PC-3 (cell line): ENCODE results near the gene SH3BP4. TPM values are rescaled to one million over a fixed set of nuclear protein-coding genes. Genes with fewer than 3 reads are reported as not detected.

ENCODE experiments used
- ATAC-seq: fragments of 200-7000 bp; cut with Tn5 transposase; 2 replicates; pipeline ENCODE4 v1.9.1; 2020; ENCODE audit warnings: mild to moderate bottlenecking, moderate library complexity
- BruUV-seq: library from RNA; stranded (reverse); fragments of 400-500 nt; replicated peaks from 2 replicates; lab custom pipeline; 2021; lab: Mats Ljungman, UMichigan
- CTCF ChIA-PET: fragments of 300-600 bp; sonication (Branson Sonifier 250); formaldehyde crosslinking; loops from one replicate; lab custom pipeline; 2022; ENCODE audit warnings: antibody characterized with exemption; lab: Charles Lee
- POLR2A ChIA-PET: fragments of 300-600 bp; sonication (Branson Sonifier 250); formaldehyde crosslinking; loops from one replicate; lab custom pipeline; 2022; ENCODE audit warnings: antibody characterized with exemption; ENCODE audit not compliant: unreplicated experiment; lab: Charles Lee
- DNase-seq: peaks from one replicate; pipeline ENCODE4 v3.0.0-alpha.2; 2015
- H2AFZ ChIP-seq: fragments of 300-600 bp; sonication (generic); 2 replicates; pipeline ENCODE4 v1.6.0; 2016; ENCODE audit warnings: antibody characterized with exemption, low read length
- H3F3A ChIP-seq: fragments of 300-600 bp; sonication (generic); one replicate; pipeline ENCODE4 v1.6.0; 2017; ENCODE audit warnings: antibody characterized with exemption, low read length, control low read depth, mild to moderate bottlenecking; ENCODE audit not compliant: unreplicated experiment
- H3K27ac ChIP-seq: fragments of 300-600 bp; sonication (generic); 2 replicates; pipeline ENCODE4 v1.5.1; 2016; ENCODE audit warnings: mild to moderate bottlenecking, low read length
- H3K27me3 ChIP-seq: fragments of 300-600 bp; sonication (generic); 2 replicates; pipeline ENCODE4 v1.6.1; 2016; ENCODE audit warnings: low read length, mixed read lengths
- H3K36me3 ChIP-seq: fragments of 300-600 bp; sonication (generic); 2 replicates; pipeline ENCODE4 v1.6.1; 2016; ENCODE audit warnings: low read depth, mixed run types, low read length, mixed read lengths
- H3K4me1 ChIP-seq: fragments of 300-600 bp; sonication (generic); 2 replicates; pipeline ENCODE4 v1.5.1; 2016; ENCODE audit warnings: low read length; ENCODE audit not compliant: insufficient read depth
- H3K4me2 ChIP-seq: fragments of 300-600 bp; sonication (generic); 2 replicates; pipeline ENCODE4 v1.6.0; 2016; ENCODE audit warnings: low read length
- H3K4me3 ChIP-seq: fragments of 300-600 bp; sonication (generic); 2 replicates; pipeline ENCODE4 v1.5.1; 2016; ENCODE audit warnings: mild to moderate bottlenecking, low read length, mixed read lengths
- H3K79me2 ChIP-seq: fragments of 300-600 bp; sonication (generic); 2 replicates; pipeline ENCODE4 v1.6.1; 2017; ENCODE audit warnings: low read length, mixed read lengths
- H3K9ac ChIP-seq: fragments of 300-600 bp; sonication (generic); 2 replicates; pipeline ENCODE4 v1.6.0; 2016; ENCODE audit warnings: mild to moderate bottlenecking, low read length
- H3K9me2 ChIP-seq: fragments of 300-600 bp; sonication (generic); replicated peaks from 2 replicates; pipeline ENCODE4 v1.6.1; 2016; ENCODE audit warnings: mixed run types, low read length, mixed read lengths
- H3K9me3 ChIP-seq: fragments of 300-600 bp; sonication (generic); 2 replicates; pipeline ENCODE4 v1.6.1; 2016; ENCODE audit warnings: low read length, mixed read lengths
- H4K20me1 ChIP-seq: fragments of 300-600 bp; sonication (generic); 2 replicates; pipeline ENCODE4 v1.6.1; 2016; ENCODE audit warnings: low read length, mixed read lengths
- EZH2 ChIP-seq: fragments of 300-600 bp; sonication (generic); IDR thresholded peaks from one replicate; pipeline ENCODE4 v1.6.1; 2017; ENCODE audit warnings: antibody characterized with exemption, mild to moderate bottlenecking, low read length; ENCODE audit not compliant: unreplicated experiment
- EZH2phosphoT487 ChIP-seq: fragments of 300-600 bp; sonication (generic); IDR thresholded peaks from 2 replicates; pipeline ENCODE4 v1.6.1; 2018; ENCODE audit warnings: mild to moderate bottlenecking, antibody characterized with exemption, low read length, borderline replicate concordance
- intact Hi-C: fragments of 100-400 bp; cut with micrococcal nuclease; formaldehyde crosslinking; loops from 2 replicates; pipeline ENCODE4 v1.9.0; 2023
- total RNA-seq: library from RNA; depleted of rRNA; stranded (reverse); fragments of >200 nt; gene quantifications from 2 replicates; pipeline ENCODE4 v1.2.3, GENCODE V29; 2014
- TF ChIP-seq, protein P1 (sequence below): fragments of 300-600 bp; sonication (generic); conservative IDR thresholded peaks from 2 replicates; pipeline ENCODE4 v1.5.1; 2017; ENCODE audit warnings: antibody characterized with exemption, low read depth, mild to moderate bottlenecking, low read length

The SH3BP4 gene
- total RNA-seq, 1 experiment from 2014 or later: 35.2 TPM

DNA sequence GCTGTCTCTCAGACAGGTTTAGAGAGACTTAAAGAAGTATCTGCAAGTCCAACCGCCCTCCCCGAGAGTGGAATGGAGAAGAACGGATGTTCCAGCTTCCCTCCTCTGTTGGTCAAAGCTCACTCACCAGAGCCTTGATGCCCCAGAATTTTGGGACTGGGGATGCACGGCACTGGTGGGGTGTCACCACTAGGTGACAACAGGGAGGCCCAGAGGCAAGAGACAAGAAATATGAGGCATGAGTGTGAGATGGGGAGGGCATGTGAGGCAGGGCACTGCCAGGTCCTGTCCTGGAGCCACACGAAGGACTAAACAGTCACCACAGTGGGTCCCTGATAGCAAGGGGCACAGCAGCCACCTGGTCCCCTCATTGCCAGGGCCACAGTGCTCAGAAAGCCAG lies 35.1 kb upstream of the SH3BP4 start:
- intact Hi-C loops: no loop called here
- Histone ChIP-seq H3K27ac (no peak overlapping the region), H3K9ac (no peak overlapping the region), H3K36me3 (no peaks in the 10 kb centered on the region), H3K9me3 (no peaks in the 10 kb centered on the region), H3F3A (no peaks in the 10 kb centered on the region), H3K4me3 (no peak overlapping the region), H3K27me3 (no peaks in the 10 kb centered on the region), H3K79me2 (no peaks in the 10 kb centered on the region), H3K4me1 (peaks cover 16% of the 10 kb centered on the region), H3K9me2 (no peaks in the 10 kb centered on the region), H4K20me1 (no peaks in the 10 kb centered on the region), H2AFZ (no peak overlapping the region), H3K4me2 (no peak overlapping the region)
- ChIA-PET POLR2A (no interaction called here), CTCF (no interaction called here)
- BruUV-seq: no TSS peak
- DNase-seq (no peak), ATAC-seq (no peak)
- TF ChIP-seq, protein P1, sequence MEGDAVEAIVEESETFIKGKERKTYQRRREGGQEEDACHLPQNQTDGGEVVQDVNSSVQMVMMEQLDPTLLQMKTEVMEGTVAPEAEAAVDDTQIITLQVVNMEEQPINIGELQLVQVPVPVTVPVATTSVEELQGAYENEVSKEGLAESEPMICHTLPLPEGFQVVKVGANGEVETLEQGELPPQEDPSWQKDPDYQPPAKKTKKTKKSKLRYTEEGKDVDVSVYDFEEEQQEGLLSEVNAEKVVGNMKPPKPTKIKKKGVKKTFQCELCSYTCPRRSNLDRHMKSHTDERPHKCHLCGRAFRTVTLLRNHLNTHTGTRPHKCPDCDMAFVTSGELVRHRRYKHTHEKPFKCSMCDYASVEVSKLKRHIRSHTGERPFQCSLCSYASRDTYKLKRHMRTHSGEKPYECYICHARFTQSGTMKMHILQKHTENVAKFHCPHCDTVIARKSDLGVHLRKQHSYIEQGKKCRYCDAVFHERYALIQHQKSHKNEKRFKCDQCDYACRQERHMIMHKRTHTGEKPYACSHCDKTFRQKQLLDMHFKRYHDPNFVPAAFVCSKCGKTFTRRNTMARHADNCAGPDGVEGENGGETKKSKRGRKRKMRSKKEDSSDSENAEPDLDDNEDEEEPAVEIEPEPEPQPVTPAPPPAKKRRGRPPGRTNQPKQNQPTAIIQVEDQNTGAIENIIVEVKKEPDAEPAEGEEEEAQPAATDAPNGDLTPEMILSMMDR: no peak
- TF ChIP-seq EZH2 (no peak), EZH2phosphoT487 (no peak)

DNA sequence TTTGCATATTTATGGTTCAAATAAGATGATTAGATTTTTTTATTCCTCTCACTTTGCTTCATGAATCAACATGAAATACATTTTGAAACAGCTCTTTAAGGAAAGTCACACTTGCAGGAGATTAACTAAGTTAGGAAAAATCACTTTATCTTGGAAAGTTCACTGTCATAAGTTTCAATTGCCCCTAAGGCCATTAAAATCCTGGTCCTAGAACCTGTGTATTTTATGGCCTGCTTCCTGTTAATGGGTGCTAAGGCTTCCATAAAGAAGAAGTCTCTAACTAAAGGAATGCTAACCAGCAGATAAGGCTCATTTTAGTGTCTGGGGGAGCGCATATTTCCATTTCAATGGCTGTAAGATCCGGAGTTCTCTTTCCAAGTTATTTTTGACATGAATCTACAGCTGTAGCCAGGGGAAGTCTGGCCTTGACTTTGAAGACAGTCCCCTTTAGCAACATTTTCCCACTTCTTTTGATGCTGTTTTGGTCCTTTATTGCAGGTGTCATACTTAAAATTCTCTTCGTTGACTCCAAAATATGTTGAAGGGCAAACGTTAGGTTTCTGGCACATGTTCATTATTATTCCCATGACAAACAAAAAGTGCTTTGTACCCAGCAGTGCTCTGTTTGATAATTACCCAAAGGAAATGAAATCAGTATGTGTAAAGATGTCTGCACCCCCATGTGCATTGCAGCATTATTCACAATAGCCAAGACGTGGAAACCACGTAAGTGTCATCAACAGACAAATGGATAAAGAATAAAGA lies 34.4 kb upstream of the SH3BP4 start:
- peaks cover 13% of the 10 kb centered on the region for H3K4me1 ChIP-seq
- H2AFZ ChIP-seq: no peak overlapping the region
- H3K36me3 ChIP-seq: no peaks in the 10 kb centered on the region
- POLR2A ChIA-PET: no interaction called here
- intact Hi-C loops: no loop called here
- no peak overlapping the region for H3K27ac ChIP-seq
- H3K9me2 ChIP-seq: no peaks in the 10 kb centered on the region
- no peaks in the 10 kb centered on the region for H3K79me2 ChIP-seq
- no peak overlapping the region for H3K4me2 ChIP-seq
- ATAC-seq (no peak), DNase-seq (no peak)
- H3K9ac ChIP-seq: no peak overlapping the region
- BruUV-seq: no TSS peak
- no peaks in the 10 kb centered on the region for H4K20me1 ChIP-seq
- H3K9me3 ChIP-seq: no peaks in the 10 kb centered on the region
- H3K4me3 ChIP-seq: no peak overlapping the region
- no peak for TF ChIP-seq EZH2phosphoT487
- CTCF ChIA-PET: no interaction called here
- H3F3A ChIP-seq: no peaks in the 10 kb centered on the region
- no peaks in the 10 kb centered on the region for H3K27me3 ChIP-seq

DNA sequence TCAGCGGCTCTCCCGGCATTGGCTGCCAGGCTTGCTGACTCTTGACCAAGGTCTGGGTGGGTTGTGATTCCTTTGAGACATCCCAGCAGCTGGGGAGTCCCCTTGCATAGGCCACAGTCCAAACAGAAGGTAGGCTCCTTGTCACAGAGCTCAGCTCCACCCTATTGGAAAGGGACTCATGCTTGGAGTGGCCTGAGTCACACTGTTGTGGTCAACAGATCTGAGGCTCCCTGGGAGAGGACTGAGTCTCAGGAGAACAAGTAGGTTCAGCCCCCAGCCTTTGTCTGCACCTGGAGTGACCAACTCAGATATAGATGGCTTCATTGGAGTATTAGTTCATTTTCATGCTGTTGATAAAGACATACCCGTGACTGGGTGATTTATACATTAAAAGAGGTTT lies 32.1 kb upstream of the SH3BP4 start:
- no peaks in the 10 kb centered on the region for H3K27me3 ChIP-seq
- H3K9me2 ChIP-seq: no peaks in the 10 kb centered on the region
- no peaks in the 10 kb centered on the region for H3K79me2 ChIP-seq
- BruUV-seq: no TSS peak
- no peak overlapping the region for H2AFZ ChIP-seq
- H3K4me2 ChIP-seq: no peak overlapping the region
- no peaks in the 10 kb centered on the region for H4K20me1 ChIP-seq
- H3K4me3 ChIP-seq: no peak overlapping the region
- no peak for TF ChIP-seq EZH2
- no peak for TF ChIP-seq EZH2phosphoT487
- TF ChIP-seq, protein P1: no peak
- no peak overlapping the region for H3K27ac ChIP-seq
- ChIA-PET CTCF (no interaction called here), POLR2A (interaction anchor here (0.8 kb wide), 1 partner anchor 240 kb away, joined by 13 read pairs; no protein-coding TSS in a partner anchor)
- intact Hi-C loops: no loop called here
- H3K36me3 ChIP-seq: no peaks in the 10 kb centered on the region
- H3K9ac ChIP-seq: no peak overlapping the region
- no peaks in the 10 kb centered on the region for H3F3A ChIP-seq
- DNase-seq (peak; percentile 66), ATAC-seq (peak; percentile 64; the same call in 1 of the 2 replicates)
- no peaks in the 10 kb centered on the region for H3K9me3 ChIP-seq
- H3K4me1 ChIP-seq: peaks cover 13% of the 10 kb centered on the region
